Measurements from ENCODE around the gene EXOC4. TPM values are rescaled to one million over a fixed set of nuclear protein-coding genes. Genes with fewer than 3 reads are reported as not detected.

EXOC4 gene
- total and polyA plus RNA-seq, 7 experiments from 2014 or later, result 44.1 to 106 (median 74.2) TPM

DNA sequence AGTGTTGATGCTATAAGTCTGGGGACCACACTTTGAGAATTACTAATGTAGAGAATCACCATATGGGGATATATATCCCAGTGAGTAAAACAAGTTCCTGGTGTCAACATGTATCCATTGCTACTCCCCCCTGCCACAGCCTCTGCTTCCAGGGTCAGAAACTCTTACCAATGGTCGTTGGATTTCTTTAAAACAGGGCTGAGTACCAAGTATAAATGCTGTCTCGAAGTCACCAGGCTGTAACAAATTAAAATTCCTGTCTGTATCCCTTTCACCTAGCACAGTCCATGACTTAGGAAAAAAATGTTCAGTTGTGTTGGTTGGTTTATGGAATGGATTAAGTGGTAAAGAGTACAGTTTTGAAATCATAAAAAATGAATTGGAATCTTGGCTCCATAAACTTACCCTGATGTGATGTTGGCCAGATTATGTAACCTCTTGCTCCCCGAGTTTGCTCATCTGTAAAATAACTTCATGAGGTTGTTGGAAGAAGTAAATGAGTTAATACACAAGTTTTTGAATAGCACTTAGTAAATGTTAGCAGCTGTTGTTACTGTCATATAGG is 510.3 kb downstream of the EXOC4 start:
- Mint-ChIP-seq H3K27me3 (no peaks in the 10 kb centered on the region), H3K9me3 (no peaks in the 10 kb centered on the region), H3K4me1 (no peaks in the 10 kb centered on the region)

DNA sequence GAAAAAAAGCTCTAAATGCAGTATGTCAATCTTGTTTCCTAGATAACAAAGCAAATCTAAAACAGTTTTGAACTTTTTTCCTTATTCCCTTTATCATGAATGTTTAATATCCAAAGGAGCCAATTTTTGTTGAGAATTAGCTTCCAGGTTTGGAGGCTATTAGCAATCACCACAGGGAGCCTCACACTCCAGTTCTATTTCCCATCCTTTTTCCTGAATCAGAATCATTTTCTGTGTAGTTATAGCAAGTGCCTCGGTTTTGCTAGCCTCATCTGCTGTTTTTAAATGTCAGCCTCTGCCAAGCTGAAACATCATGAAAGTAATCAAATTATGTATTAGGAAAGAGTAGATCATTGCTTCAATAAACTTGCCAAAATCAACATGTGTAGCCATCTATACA is 516.8 kb downstream of the EXOC4 start:
- Histone ChIP-seq H3K36me3 (ENCODE audit: control insufficient read depth in 2 of 3, insufficient read depth in 3 of 3, low read length in 3 of 3) (no peaks in the 10 kb centered on the region), H3K27me3 (ENCODE audit: control insufficient read depth in 2 of 2, insufficient read depth in 2 of 2, low read length in 2 of 2) (no peaks in the 10 kb centered on the region), H3K9me3 (ENCODE audit: control insufficient read depth in 2 of 3, low read length in 3 of 3) (no peaks in the 10 kb centered on the region), H3K4me1 (ENCODE audit: control insufficient read depth in 2 of 2, insufficient read depth in 2 of 2, low read length in 2 of 2) (no peaks in the 10 kb centered on the region), H3K27ac (ENCODE audit: low read depth, low read length) (no peak overlapping the region), H3K4me3 (ENCODE audit: low read length) (no peak overlapping the region)
- Mint-ChIP-seq H3K27ac (no peak overlapping the region), H3K9me3 (no peaks in the 10 kb centered on the region), H3K4me3 (no peak overlapping the region), H3K4me1 (no peaks in the 10 kb centered on the region), H3K36me3 (peaks cover 0 to 23% (median 9%) of the 10 kb centered on the region in 5 donors), H3K27me3 (no peaks in the 10 kb centered on the region)
- ChIA-PET CTCF (interaction anchor here (0.7 kb wide), 1 partner anchor 19 kb away, joined by 4 read pairs; no protein-coding TSS in a partner anchor), POLR2A (no interaction called here)
- intact Hi-C loops (cut with micrococcal nuclease), result no loop called here
- ATAC-seq (no peak), DNase-seq (no peak)

More for the DNA sequence above, 510.3 kb downstream of the EXOC4 start:
- intact Hi-C loops (cut with micrococcal nuclease), result no loop called here
- no peak overlapping the region for H3K4me3 ChIP-seq (ENCODE audit: low read length)
- DNase-seq (no peak), ATAC-seq (no peak)
- ChIA-PET CTCF (no interaction called here), POLR2A (no interaction called here)
- H3K4me1 ChIP-seq (ENCODE audit: control insufficient read depth in 2 of 2, insufficient read depth in 2 of 2, low read length in 2 of 2), result no peaks in the 10 kb centered on the region
- no peaks in the 10 kb centered on the region for H3K27me3 ChIP-seq (ENCODE audit: control insufficient read depth in 2 of 2, insufficient read depth in 2 of 2, low read length in 2 of 2)
- H3K36me3 ChIP-seq (ENCODE audit: control insufficient read depth in 2 of 3, insufficient read depth in 3 of 3, low read length in 3 of 3), result no peaks in the 10 kb centered on the region
- Mint-ChIP-seq H3K36me3 (peaks cover 0 to 46% (median 24%) of the 10 kb centered on the region in 5 donors), H3K4me3 (no peak overlapping the region), H3K27ac (no peak overlapping the region)
- H3K27ac ChIP-seq (ENCODE audit: low read depth, low read length), result no peak overlapping the region
- H3K9me3 ChIP-seq (ENCODE audit: control insufficient read depth in 2 of 3, low read length in 3 of 3), result no peaks in the 10 kb centered on the region

DNA sequence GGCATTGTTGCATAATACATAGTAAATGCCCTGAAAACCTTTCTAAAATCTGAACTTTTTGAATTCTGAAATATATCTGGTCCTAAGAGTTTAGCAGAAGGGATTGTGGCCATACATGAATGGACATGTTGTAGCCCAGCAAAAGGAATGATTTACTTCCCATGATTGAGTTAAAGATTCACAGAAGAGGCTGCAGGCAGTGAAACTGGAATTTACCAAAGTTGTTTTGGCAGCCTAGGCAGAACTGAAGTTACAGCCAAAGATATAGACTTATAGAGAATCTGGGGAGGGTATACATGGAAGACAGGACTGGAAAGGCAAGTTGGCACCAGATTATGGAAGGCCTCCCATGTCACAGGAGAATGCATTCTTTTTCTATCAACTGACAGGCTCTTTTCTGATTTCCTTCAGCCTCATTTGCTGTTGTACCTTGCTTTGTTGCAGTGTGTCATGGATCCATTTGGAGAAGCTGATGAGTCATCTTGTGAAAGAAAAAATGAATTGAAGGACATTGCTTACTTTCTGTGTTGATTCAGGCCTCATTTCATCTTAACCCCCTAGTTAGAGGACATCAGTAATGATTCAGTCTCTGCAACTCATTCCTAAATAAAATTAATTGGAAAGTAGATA is 518.1 kb downstream of the EXOC4 start:
- Mint-ChIP-seq H3K4me1 (no peaks in the 10 kb centered on the region), H3K4me3 (no peak overlapping the region), H3K27ac (no peak overlapping the region), H3K27me3 (no peaks in the 10 kb centered on the region), H3K9me3 (no peaks in the 10 kb centered on the region), H3K36me3 (peaks cover 0 to 23% (median 12%) of the 10 kb centered on the region in 5 donors)
- CTCF ChIA-PET, result no interaction called here
- no peak overlapping the region for H3K27ac ChIP-seq (ENCODE audit: low read depth, low read length)
- H3K27me3 ChIP-seq (ENCODE audit: control insufficient read depth in 2 of 2, insufficient read depth in 2 of 2, low read length in 2 of 2), result no peaks in the 10 kb centered on the region
- no peak overlapping the region for H3K4me3 ChIP-seq (ENCODE audit: low read length)
- H3K36me3 ChIP-seq (ENCODE audit: control insufficient read depth in 2 of 3, insufficient read depth in 3 of 3, low read length in 3 of 3), result no peaks in the 10 kb centered on the region
- POLR2A ChIA-PET, result no interaction called here
- no peaks in the 10 kb centered on the region for H3K4me1 ChIP-seq (ENCODE audit: control insufficient read depth in 2 of 2, insufficient read depth in 2 of 2, low read length in 2 of 2)
- no peaks in the 10 kb centered on the region for H3K9me3 ChIP-seq (ENCODE audit: control insufficient read depth in 2 of 3, low read length in 3 of 3)
- ATAC-seq, result no peak
- no peak for DNase-seq
- intact Hi-C loops (cut with micrococcal nuclease), result no loop called here

DNA sequence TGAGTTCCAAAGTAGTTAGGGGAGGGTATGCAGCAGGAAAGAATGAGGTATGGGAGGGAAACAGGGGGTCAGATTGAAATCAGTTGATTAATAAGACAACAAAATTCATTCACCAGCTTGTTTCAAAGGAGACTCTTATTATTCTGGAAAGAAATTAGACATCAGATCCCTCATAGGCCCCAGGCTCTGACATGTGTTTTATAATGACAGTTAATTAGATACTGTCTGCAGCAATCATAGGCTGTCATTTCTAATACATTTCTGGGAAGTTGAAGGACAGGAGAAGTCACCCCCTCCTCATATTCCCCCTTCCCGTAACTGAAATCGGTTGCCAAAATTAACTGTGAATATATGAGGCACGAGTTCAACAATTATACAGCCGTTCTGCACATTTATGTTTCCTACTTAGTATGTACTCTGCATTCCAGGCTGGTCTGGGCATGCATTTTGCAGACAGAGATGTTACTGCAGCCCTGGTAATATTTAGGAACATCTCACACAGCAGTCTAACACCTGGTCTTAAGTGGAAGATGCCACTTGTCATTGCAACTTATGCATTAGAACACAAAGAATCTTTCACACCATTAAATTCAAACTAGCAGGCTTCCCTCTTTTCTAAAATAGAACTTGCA is 519.0 kb downstream of the EXOC4 start:
- no peaks in the 10 kb centered on the region for H3K9me3 Mint-ChIP-seq
- CTCF ChIA-PET, result no interaction called here

DNA sequence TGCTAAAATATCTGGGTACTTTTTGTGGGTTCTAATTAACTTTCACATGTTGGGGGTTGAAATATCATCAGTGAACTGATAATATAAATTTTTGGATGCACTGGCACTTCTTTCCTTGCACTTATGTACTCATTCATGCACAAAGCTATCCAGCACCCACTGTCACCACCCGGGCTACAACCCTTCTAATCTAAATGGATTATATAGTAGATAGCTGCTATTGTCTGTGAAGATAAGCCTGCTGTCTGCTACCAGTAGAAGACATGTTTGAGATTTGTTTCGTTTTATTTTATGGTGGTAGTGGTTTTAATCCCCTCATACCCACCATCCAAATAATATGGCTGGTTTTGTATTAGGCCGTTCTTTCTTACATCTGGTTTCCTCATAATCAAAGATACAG is 520.7 kb downstream of the EXOC4 start:
- no peak overlapping the region for H3K27ac Mint-ChIP-seq
- H3K36me3 Mint-ChIP-seq, result peaks cover 2 to 33% (median 29%) of the 10 kb centered on the region in 5 donors
- ChIA-PET POLR2A (no interaction called here), CTCF (no interaction called here)
- H3K36me3 ChIP-seq (ENCODE audit: control insufficient read depth in 2 of 3, insufficient read depth in 3 of 3, low read length in 3 of 3), result no peaks in the 10 kb centered on the region
- H3K9me3 ChIP-seq (ENCODE audit: control insufficient read depth in 2 of 3, low read length in 3 of 3), result no peaks in the 10 kb centered on the region
- DNase-seq, result no peak
- H3K4me3 ChIP-seq (ENCODE audit: low read length), result no peak overlapping the region
- no peak for ATAC-seq
- H3K4me1 Mint-ChIP-seq, result peaks cover 0 to 3% (median 0%) of the 10 kb centered on the region in 7 donors
- H3K9me3 Mint-ChIP-seq, result no peaks in the 10 kb centered on the region
- H3K27me3 ChIP-seq (ENCODE audit: control insufficient read depth in 2 of 2, insufficient read depth in 2 of 2, low read length in 2 of 2), result no peaks in the 10 kb centered on the region
- H3K27ac ChIP-seq (ENCODE audit: low read depth, low read length), result no peak overlapping the region
- no peak overlapping the region for H3K4me3 Mint-ChIP-seq
- intact Hi-C loops (cut with micrococcal nuclease), result no loop called here
- no peaks in the 10 kb centered on the region for H3K4me1 ChIP-seq (ENCODE audit: control insufficient read depth in 2 of 2, insufficient read depth in 2 of 2, low read length in 2 of 2)
- H3K27me3 Mint-ChIP-seq, result no peaks in the 10 kb centered on the region

More for the DNA sequence above, 519.0 kb downstream of the EXOC4 start:
- Mint-ChIP-seq H3K36me3 (peaks cover 0 to 29% (median 18%) of the 10 kb centered on the region in 5 donors), H3K27me3 (no peaks in the 10 kb centered on the region), H3K27ac (no peak overlapping the region), H3K4me1 (no peaks in the 10 kb centered on the region), H3K4me3 (no peak overlapping the region)
- H3K9me3 ChIP-seq (ENCODE audit: control insufficient read depth in 2 of 3, low read length in 3 of 3), result no peaks in the 10 kb centered on the region
- no peaks in the 10 kb centered on the region for H3K4me1 ChIP-seq (ENCODE audit: control insufficient read depth in 2 of 2, insufficient read depth in 2 of 2, low read length in 2 of 2)
- H3K36me3 ChIP-seq (ENCODE audit: control insufficient read depth in 2 of 3, insufficient read depth in 3 of 3, low read length in 3 of 3), result no peaks in the 10 kb centered on the region
- H3K27ac ChIP-seq (ENCODE audit: low read depth, low read length), result no peak overlapping the region
- intact Hi-C loops (cut with micrococcal nuclease), result no loop called here
- H3K4me3 ChIP-seq (ENCODE audit: low read length), result no peak overlapping the region
- no peaks in the 10 kb centered on the region for H3K27me3 ChIP-seq (ENCODE audit: control insufficient read depth in 2 of 2, insufficient read depth in 2 of 2, low read length in 2 of 2)
- ATAC-seq, result no peak
- POLR2A ChIA-PET, result no interaction called here
- no peak for DNase-seq

DNA sequence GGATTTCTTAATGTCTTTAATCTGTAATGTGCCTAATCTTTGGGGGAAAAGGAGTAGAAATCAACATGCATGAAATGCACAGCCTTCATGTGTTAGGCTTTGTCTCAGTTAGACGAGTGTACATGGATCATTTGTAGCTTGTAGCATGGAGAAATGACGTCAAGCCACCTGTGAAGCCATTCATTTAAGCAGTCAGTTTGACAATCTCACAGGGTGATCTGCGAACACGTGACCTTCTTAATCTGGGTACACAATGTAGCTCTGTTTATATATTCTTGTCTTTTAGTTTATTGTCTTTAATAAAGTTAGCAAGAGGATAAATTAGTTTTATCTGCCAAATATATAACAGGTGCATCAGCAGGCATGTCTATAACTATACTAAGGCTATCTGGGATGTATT is 522.3 kb downstream of the EXOC4 start:
- no peak overlapping the region for H3K27ac ChIP-seq (ENCODE audit: low read depth, low read length)
- H3K9me3 Mint-ChIP-seq, result peaks cover 0 to 7% (median 0%) of the 10 kb centered on the region in 11 donors
- no peaks in the 10 kb centered on the region for H3K27me3 ChIP-seq (ENCODE audit: control insufficient read depth in 2 of 2, insufficient read depth in 2 of 2, low read length in 2 of 2)
- intact Hi-C loops (cut with micrococcal nuclease), result no loop called here
- CTCF ChIA-PET, result no interaction called here
- no peak overlapping the region for H3K4me3 Mint-ChIP-seq
- no peaks in the 10 kb centered on the region for H3K9me3 ChIP-seq (ENCODE audit: control insufficient read depth in 2 of 3, low read length in 3 of 3)
- no peaks in the 10 kb centered on the region for H3K4me1 ChIP-seq (ENCODE audit: control insufficient read depth in 2 of 2, insufficient read depth in 2 of 2, low read length in 2 of 2)
- POLR2A ChIA-PET, result no interaction called here
- no peak for ATAC-seq
- DNase-seq, result no peak
- no peak overlapping the region for H3K27ac Mint-ChIP-seq
- no peak overlapping the region for H3K4me3 ChIP-seq (ENCODE audit: low read length)
- peaks cover 0 to 3% (median 0%) of the 10 kb centered on the region in 7 donors for H3K4me1 Mint-ChIP-seq
- H3K27me3 Mint-ChIP-seq, result no peaks in the 10 kb centered on the region
- H3K36me3 Mint-ChIP-seq, result peaks cover 2 to 43% (median 42%) of the 10 kb centered on the region in 5 donors
- no peaks in the 10 kb centered on the region for H3K36me3 ChIP-seq (ENCODE audit: control insufficient read depth in 2 of 3, insufficient read depth in 3 of 3, low read length in 3 of 3)

DNA sequence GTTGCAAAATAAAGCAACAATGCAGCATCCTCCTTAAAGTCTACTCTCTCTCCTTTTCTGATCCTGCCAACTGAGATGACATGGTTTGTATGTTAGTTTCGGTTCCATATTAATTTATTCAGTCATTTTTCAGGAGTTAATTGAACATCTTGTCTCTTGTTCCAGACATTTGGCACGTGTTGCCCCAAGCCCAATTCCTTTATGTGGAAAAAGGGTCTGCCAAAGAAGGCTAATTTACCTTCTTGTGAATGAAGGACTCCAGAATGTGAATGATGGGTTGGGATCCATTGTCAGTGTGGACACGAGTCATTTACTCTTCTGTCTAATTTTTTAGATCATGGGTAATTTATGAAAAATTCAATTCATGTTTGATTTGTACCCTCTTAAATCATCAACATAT is 523.4 kb downstream of the EXOC4 start:
- no peaks in the 10 kb centered on the region for H3K4me1 ChIP-seq (ENCODE audit: control insufficient read depth in 2 of 2, insufficient read depth in 2 of 2, low read length in 2 of 2)
- Mint-ChIP-seq H3K27ac (no peak overlapping the region), H3K4me3 (no peak overlapping the region), H3K9me3 (peaks cover 0 to 7% (median 0%) of the 10 kb centered on the region in 11 donors), H3K27me3 (no peaks in the 10 kb centered on the region), H3K36me3 (peaks cover 2 to 46% (median 39%) of the 10 kb centered on the region in 5 donors), H3K4me1 (peaks cover 0 to 3% (median 0%) of the 10 kb centered on the region in 7 donors)
- no peaks in the 10 kb centered on the region for H3K9me3 ChIP-seq (ENCODE audit: control insufficient read depth in 2 of 3, low read length in 3 of 3)
- POLR2A ChIA-PET, result no interaction called here
- no peak overlapping the region for H3K4me3 ChIP-seq (ENCODE audit: low read length)
- CTCF ChIA-PET, result no interaction called here
- intact Hi-C loops (cut with micrococcal nuclease), result no loop called here
- ATAC-seq (no peak), DNase-seq (no peak)
- H3K36me3 ChIP-seq (ENCODE audit: control insufficient read depth in 2 of 3, insufficient read depth in 3 of 3, low read length in 3 of 3), result no peaks in the 10 kb centered on the region
- H3K27me3 ChIP-seq (ENCODE audit: control insufficient read depth in 2 of 2, insufficient read depth in 2 of 2, low read length in 2 of 2), result no peaks in the 10 kb centered on the region
- H3K27ac ChIP-seq (ENCODE audit: low read depth, low read length), result no peak overlapping the region

Data from naive thymus-derived CD4-positive, alpha-beta T cell (primary cell).